AG08396 (cell line): ENCODE measurements around the gene PIGS.

Source experiments
- DNase-seq: peaks from one replicate; pipeline ENCODE4 v3.0.0; 2012; ENCODE audit warnings: low spot score, mixed read lengths

PIGS gene

GRCh38 chr17:28506763-28507487 is 64.4 kb downstream of the PIGS start:
- DNase-seq: no peak

GRCh38 chr17:28505986-28506665 is 65.2 kb downstream of the PIGS start, which contains the start of gene FOXN1:
FOXN1 (plus strand) TSS chr17:28506348; CDS start chr17:28523970, 17,622 bp downstream.
- no peak for DNase-seq

- DNase-seq: no peak
Observed at GRCh38 chr17:28503420-28503819, 67.9 kb downstream of the PIGS start.
